GM12874 (cell line): ENCODE data around the gene PIP4K2B.
A peak's percentile ranks its signal among the peaks of the same experiment; 100 is the strongest.

Experiments
- CTCF ChIP-seq: IDR thresholded peaks from 2 replicates; pipeline ENCODE4 v1.5.1; 2011; ENCODE audit warnings: low read depth, mild to moderate bottlenecking, control low read depth, low read length, moderate library complexity; ENCODE audit not compliant: insufficient read depth

The PIP4K2B gene

DNA sequence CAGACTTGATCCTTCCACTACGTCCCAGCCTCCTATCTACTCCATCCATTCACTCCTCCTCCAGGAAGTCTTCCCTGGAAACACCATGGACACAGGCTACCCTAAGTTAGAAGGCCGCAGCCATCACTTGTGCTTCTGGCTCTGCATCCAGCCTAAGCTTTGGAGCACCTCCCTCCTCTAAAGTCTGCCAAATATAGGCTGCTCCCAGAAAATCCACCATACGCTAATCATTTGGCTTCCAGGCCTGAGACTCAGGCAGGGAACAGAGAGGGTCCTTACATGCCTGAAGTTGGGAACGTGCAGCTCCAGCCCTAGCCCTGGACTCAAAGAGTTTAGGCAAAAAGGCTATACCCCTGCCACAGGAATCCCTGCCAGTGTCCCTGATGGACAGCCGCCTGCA lies 57.9 kb downstream of the PIP4K2B start:
- no peak for TF ChIP-seq CTCF

GRCh38 chr17:38740806-38741205 lies 58.5 kb downstream of the PIP4K2B start:
- no peak for TF ChIP-seq CTCF

- TF ChIP-seq CTCF = no peak
Measured at GRCh38 chr17:38740044-38740443, 59.3 kb downstream of the PIP4K2B start.

- no peak for TF ChIP-seq CTCF
Measured at GRCh38 chr17:38739305-38739704, 60.1 kb downstream of the PIP4K2B start.

GRCh38 chr17:38738686-38739085 lies 60.7 kb downstream of the PIP4K2B start:
- no peak for TF ChIP-seq CTCF

GRCh38 chr17:38738007-38738662 lies 61.2 kb downstream of the PIP4K2B start:
- TF ChIP-seq CTCF = no peak

DNA sequence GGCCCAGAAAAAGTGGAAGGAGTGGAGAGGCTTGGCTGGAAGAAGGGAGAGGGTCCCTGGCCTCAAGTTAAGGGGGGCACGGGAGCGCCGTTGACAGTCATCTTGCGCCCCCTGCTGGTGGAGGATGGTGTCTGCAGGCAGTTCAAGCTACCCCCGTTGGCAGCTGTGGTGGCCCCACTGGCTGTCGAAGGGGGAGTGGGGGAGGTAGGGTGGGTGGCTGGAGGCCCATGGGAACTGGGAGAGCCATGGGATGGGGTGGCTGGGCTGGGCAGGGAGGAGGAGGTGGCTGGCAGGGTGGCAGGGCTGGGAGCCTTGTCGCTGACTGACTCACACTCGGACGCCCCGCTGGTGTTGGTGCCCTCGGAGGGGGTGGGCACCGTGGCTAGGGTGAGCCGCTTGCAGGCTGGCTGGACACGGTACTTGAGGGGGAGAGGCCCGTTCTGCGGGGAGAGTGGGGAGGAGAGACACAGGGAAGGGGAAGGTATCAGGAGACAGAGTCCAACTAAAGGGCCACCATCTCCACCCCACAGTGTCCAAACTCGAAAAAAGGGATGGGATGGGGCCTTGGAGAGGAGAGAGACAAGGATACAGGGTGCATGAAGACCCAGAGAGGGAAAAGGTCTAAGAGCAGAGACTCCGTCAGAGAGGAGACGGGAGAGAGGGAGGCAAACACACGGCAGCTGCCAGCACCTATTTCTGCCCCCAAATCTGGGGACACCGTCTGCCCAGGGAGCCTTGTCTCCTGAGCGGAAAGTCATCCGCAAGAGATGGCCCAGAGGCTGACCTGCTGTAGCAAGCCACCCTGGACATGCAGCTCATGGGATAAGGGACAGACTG lies 64.0 kb downstream of the PIP4K2B start:
- peak; percentile 98 for TF ChIP-seq CTCF
